Measurements from ENCODE around the gene GPR26.

Gene GPR26

DNA sequence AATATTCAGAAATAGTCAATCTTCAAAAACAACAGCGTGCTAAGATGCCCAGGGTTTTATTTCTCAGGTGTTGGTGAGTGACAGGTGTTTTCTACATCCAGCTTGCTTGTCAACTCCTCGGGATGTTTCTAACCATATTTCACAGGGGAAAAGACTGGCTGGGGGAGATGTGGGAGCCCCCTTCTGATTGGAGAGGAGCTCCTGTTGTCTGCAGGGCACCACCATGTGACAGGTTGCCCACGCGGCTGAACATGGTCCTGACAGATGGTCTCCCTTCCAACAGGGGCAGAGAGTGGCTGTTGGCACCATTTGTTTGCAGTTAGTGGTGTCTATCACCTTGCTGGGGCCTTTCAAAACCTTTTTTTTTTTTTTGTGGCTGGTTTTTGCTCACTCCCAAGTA, 16.5 kb upstream of the GPR26 start:
- no peak for DNase-seq

GRCh38 chr10:123651421-123652047, 14.6 kb upstream of the GPR26 start:
- DNase-seq = no peak

DNA sequence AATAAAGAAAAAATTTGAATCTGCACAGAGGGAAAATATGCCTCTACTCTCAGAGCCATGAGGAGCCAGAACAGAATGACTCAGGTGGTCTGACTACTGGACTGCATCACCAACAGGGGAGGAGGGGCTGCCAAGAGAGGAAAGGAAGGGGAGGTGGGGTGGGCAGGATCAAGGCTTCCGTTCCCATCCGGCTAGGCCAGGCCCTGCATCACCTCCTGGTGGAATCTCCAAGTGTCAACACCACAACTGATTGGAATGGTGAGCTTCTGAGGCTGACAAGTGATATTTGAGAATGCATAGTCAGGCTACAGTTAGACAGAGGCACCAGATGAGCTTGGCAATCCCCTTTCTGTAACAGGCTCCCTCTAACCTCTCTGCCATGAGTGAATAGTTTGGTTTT, 10.4 kb upstream of the GPR26 start:
- DNase-seq = peak; percentile 56

DNA sequence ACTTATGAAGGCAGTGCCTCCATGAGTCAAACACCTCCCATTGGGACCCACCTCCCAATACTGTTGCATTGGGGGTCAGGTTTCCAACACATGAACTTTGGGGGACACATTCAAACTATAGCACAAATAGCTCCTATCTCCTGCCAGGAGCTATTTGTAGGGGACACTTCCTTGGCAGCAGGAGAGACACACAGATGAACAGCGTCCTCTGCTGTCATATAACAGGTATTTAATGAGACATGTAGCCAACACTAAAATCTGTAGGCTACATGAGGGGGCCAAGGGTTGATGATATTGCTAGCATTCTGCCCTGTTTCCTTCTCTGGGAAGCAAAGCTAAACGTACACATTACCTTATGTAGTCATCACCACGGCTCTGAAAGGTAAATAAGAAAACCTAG, 2.6 kb upstream of the GPR26 start:
- DNase-seq = no peak

DNA sequence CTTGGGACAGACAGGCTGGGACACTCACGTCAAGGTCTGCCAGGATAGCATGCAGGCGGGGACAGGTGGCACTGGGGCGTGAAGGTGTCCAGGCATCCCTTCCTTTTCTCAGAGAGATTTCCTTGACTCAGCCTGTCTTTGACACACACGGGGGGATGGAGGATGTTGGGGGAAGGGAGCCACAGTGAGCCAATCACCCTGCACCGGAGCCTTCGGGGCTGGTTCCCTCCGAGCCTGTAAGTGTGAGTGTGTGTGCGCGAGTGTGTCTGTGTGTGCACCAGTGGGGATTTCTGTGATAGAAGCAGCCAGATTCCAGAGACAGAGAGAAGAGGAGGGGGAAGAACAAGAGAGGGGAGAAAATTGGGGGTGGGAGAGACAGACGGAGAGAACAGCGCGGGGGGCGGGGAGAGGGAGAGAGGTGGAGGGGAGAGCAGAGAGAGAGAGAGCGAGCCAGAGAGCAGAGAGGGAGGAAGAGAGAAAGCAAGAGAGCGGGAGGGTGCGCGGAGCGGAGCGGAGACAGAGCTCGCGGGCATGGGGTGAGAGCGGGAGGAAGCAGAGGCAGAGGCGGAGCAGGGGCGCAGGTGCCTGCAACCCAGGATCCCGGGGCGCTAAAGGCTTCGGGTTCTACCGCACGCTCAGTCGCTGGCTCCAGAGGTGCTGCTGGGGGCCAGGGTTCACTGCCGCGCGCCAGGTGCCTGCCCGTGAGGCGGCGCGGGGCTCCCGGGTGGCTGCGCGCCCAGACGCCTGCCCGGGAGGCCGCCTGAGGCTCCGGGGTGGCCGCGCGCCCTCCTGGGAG, 466 bp upstream of the GPR26 start:
- DNase-seq = no peak

- peak; percentile 69 for DNase-seq
Observed at GRCh38 chr10:123669886-123670285, 3.7 kb downstream of the GPR26 start.

- no peak for DNase-seq
Observed at GRCh38 chr10:123673198-123673597, 7.0 kb downstream of the GPR26 start.

GRCh38 chr10:123674741-123675140, 8.6 kb downstream of the GPR26 start:
- no peak for DNase-seq

- DNase-seq = no peak
Observed at GRCh38 chr10:123675811-123676210, 9.7 kb downstream of the GPR26 start.

GRCh38 chr10:123677556-123677955, 11.4 kb downstream of the GPR26 start:
- no peak for DNase-seq

- DNase-seq = no peak
Observed at GRCh38 chr10:123678376-123678775, 12.2 kb downstream of the GPR26 start.

- no peak for DNase-seq
Observed at GRCh38 chr10:123681285-123681684, 15.1 kb downstream of the GPR26 start.

- no peak for DNase-seq
Observed at GRCh38 chr10:123682477-123682876, 16.3 kb downstream of the GPR26 start.

DNA sequence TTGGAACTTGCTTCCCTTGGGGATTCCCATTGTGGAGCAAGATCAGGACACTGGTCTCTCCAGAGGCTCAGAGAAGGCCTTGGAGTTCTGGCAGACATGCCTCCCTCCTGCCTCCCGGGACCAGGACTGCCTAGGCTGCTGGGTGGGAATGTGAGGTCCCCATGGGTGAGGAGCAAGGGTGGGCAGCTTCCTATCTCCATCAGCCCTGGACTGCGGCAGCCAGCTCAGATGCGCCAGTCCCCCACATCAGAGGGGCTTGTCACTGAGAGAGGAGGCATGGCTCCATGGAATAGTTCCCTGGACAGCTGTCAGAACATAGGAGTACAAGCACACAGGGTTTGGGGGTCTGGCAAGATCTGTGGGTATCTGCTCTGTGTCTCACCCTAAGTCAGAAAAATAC, 17.3 kb downstream of the GPR26 start:
- no peak for DNase-seq

- DNase-seq = no peak
Observed at GRCh38 chr10:123683865-123684264, 17.7 kb downstream of the GPR26 start.

DNA sequence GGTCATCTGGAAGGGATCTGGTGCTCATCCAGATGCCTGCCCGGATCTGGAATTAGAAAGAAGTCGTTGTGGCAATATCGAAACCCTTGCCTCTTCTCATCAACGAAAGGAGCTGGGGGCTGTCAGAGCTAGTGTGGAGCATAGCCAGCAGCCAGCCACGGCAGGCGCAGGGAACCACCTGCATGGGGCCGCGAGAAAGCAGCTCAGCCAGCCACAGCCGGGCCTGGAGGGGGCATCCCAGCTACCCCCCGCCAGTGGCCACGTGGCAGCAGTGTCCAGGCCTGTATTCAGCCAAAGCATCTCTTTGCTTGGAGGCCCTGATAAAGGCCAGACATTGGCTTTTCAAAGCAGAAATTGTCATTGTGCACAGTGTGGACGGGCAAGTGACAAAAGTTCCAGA, 19.1 kb downstream of the GPR26 start:
- no peak for DNase-seq

DNA sequence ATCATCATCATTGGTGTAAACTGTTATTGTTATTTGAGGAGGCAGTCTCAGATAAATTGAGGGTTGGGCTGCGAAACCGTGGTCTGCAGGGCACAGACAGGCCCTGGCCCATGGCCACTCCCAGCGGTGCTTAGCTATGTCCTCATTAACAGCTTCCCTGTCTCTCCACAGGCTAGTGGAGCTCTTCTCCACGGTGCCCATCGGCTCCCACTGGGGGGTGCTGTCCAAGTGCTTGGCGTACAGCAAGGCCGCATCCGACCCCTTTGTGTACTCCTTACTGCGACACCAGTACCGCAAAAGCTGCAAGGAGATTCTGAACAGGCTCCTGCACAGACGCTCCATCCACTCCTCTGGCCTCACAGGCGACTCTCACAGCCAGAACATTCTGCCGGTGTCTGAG, 21.6 kb downstream of the GPR26 start:
- DNase-seq = no peak

- DNase-seq = no peak
Observed at GRCh38 chr10:123689880-123690279, 23.7 kb downstream of the GPR26 start.

DNA sequence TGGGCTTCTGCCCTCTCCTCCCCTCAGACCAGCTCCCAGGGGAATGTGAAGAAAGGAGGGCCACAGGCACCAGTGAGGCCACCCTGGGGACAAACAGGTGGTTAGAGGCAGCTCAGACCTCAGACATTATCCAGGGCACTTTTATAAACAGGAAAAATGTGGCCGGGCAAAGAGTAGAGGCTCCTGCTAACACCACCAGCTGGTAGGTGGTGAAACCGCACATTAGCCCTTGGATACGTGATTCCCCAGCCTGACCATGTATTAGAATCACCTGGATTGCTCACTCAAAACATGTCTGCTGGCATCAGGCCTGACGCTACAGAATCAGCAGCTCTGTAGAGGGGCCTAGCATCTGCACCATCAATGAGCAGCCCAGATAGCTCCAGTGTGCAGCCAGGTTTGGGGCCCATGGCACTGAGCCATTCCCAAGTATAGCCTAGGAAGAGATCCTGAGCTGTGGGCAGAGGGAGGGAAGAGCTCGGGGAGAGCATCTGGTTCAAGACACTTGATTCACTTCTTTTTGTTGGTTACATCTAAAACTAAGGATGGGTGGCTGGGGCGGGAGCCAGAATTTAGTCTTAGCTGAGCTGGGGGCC, 37.1 kb downstream of the GPR26 start:
- DNase-seq = no peak

- DNase-seq = no peak
Observed at GRCh38 chr10:123704076-123704475, 37.9 kb downstream of the GPR26 start.

DNA sequence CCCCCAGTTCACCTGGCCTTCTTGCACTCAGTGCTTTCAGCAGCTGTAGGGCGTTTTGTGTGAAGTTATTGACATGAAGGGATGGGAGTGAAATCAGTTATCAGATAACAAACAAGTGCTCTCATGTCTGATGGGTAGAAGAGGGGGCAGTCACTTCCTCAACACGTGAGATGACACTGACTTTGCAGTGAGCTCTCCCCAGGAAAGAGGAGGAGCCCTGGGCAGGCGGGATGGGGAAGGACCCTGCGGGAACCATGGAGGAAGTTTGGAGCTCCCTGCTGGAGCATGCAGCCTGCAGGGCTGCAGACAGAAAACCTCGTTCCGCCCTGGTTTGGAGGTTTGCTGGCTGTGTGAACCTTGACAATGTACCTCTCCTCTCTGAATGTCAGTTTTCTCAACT, 38.7 kb downstream of the GPR26 start:
- no peak for DNase-seq

DNA sequence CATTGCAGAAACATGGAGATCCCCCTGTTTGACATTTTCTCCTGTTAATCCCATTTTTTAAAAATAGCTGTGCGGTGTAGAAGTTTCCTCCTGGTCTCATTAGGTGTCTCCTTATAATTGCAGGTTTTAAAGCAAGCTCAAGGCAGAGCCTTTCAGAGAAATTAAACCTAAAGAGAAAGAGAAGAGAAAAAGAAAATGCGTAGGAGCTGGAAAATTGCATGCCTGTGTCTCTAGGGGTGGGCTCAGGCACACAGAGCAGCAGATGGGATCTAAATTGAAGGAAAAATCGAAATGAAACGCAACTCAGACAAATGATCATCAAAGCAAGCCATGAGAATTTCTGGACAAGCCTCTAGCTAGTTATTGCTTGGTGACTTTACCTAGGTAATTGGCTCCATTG, 40.1 kb downstream of the GPR26 start:
- no peak for DNase-seq

DNA sequence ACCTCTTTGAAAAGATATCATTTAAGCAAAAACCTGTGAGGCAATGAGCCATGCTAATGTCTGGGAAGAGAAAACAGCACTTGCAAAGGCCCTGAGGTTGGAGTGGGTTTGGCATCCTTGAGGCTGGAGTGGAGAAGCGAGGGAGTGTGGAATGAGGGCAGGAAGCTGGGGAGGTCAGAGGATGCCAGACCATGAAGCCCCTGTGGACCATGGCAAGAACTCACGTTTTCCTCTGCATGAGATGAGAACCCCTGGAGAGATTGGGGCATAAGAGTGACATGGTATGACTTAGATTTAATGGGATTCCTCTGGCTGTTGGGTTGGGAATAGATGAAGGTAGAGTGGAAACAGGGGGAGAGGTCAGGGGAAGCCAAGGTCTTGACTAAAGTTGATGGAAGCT, 49.4 kb downstream of the GPR26 start:
- DNase-seq = no peak

DNA sequence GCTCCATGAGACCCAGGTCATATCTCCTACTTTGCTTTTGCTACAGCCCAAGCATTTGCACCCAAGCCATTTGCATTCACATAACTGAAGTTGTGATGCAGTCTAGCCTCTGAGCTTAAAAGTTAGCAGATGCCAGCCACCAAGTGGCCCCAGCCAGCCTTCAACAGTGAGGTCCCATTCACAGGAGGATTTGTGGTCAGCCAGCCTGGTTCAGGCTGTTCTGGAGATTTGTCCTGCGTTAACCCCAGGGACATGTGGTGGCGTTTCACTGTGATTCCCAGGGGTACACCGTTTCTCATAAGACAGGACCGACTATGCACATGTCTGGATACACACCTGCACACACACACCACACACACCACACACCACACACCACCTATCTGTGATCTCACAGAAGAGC, 51.2 kb downstream of the GPR26 start:
- no peak for DNase-seq

Data from EL (cell line).